NB4 (cell line): Measurements from ENCODE around the gene ACP7.

Source experiments
- DNase-seq: peaks from one replicate; pipeline ENCODE4 v3.0.0; 2010; ENCODE audit warnings: low read depth
- H3K4me3 ChIP-seq: one replicate; pipeline ENCODE4 v1.5.1; 2011; ENCODE audit warnings: mild to moderate bottlenecking, low read depth, low read length, moderate library complexity
- CTCF ChIP-seq: IDR thresholded peaks from one replicate; pipeline ENCODE4 v1.5.1; 2012; ENCODE audit warnings: low read depth, low read length
- MAX ChIP-seq: IDR thresholded peaks from 2 replicates; pipeline ENCODE4 v1.6.1; 2011; ENCODE audit warnings: low read depth, low read length
- MYC ChIP-seq: IDR thresholded peaks from 2 replicates; pipeline ENCODE4 v1.6.1; 2011; ENCODE audit warnings: low read depth, low read length
- POLR2A ChIP-seq: IDR thresholded peaks from 2 replicates; pipeline ENCODE4 v1.6.1; 2011; ENCODE audit warnings: mild to moderate bottlenecking; ENCODE audit not compliant: insufficient read length; ENCODE audit errors: extremely low read depth

Gene ACP7

GRCh38 chr19:39078436-39079200, 5.5 kb upstream of the ACP7 start:
- no peak overlapping the region for H3K4me3 ChIP-seq
- no peak for TF ChIP-seq CTCF
- DNase-seq: no peak

- H3K4me3 ChIP-seq: no peak overlapping the region
- DNase-seq: no peak
- TF ChIP-seq MAX: no peak
- TF ChIP-seq CTCF: no peak
- no peak for TF ChIP-seq MYC
- TF ChIP-seq POLR2A: no peak
Observed at GRCh38 chr19:39080431-39080830, 3.7 kb upstream of the ACP7 start.

GRCh38 chr19:39082167-39082566, 2.0 kb upstream of the ACP7 start:
- no peak for DNase-seq
- H3K4me3 ChIP-seq: no peak overlapping the region
- no peak for TF ChIP-seq CTCF
- no peak for TF ChIP-seq POLR2A
- no peak for TF ChIP-seq MAX
- TF ChIP-seq MYC: no peak

- no peak overlapping the region for H3K4me3 ChIP-seq
- TF ChIP-seq CTCF (no peak), POLR2A (no peak), MYC (no peak), MAX (no peak)
- DNase-seq: no peak
Observed at GRCh38 chr19:39082745-39083598, 1.2 kb upstream of the ACP7 start.

GRCh38 chr19:39083599-39083982, 577 bp upstream of the ACP7 start:
- TF ChIP-seq POLR2A: no peak
- no peak for TF ChIP-seq MAX
- no peak for TF ChIP-seq MYC
- no peak for TF ChIP-seq CTCF
- no peak for DNase-seq
- H3K4me3 ChIP-seq: no peak overlapping the region
